Smooth muscle cell of the brain vasculature (primary cell): Measurements from ENCODE around the gene PIGB.
"Not testable (repeated sequence)": the region's sequence is repeated elsewhere in the genome, so short reads cannot be mapped to it uniquely, and the experiment has no call there.

Experiments
- DNase-seq: peaks from one replicate; pipeline ENCODE4 v3.0.0-alpha.2; 2012; ENCODE audit warnings: low read depth, low spot score

The PIGB gene

GRCh38 chr15:55297315-55297714 lies 21.7 kb upstream of the PIGB start:
- DNase-seq = no peak

- not testable (repeated sequence) for DNase-seq
Measured at GRCh38 chr15:55302801-55303200, 16.2 kb upstream of the PIGB start.

DNA sequence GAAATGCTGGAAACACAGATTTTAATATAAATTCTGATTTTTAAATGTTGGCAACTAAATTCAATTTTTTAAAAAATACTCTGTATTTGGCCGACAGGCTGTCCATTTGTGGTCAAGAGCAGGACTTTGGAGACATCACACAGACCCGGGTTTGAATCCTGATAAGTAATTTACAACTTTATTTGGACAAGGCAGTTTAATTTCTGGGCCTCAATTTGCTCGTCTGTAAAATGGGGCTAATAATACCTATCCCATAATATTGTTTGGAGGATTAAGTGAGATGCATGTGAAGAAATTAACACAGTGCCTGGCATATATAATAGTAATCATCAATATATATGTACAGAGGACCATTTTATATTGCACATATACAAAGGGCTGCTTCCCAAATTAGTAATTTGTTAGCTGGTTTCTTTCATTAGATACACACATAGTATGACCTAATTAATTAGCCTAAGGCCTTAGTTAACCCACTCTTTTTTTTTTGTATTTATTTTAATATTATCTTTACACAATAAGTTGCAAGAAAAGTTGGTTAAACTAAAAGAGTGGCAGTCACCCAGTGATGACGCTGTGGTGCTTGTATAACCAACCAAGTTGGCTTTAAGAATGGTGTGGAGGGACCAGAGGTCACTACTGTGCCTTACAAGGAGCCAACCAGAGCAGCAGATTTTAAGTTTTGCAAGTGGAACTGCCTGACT lies 665 bp downstream of the PIGB start:
- DNase-seq = no peak

GRCh38 chr15:55320238-55320550 lies 1.2 kb downstream of the PIGB start:
- no peak for DNase-seq

DNA sequence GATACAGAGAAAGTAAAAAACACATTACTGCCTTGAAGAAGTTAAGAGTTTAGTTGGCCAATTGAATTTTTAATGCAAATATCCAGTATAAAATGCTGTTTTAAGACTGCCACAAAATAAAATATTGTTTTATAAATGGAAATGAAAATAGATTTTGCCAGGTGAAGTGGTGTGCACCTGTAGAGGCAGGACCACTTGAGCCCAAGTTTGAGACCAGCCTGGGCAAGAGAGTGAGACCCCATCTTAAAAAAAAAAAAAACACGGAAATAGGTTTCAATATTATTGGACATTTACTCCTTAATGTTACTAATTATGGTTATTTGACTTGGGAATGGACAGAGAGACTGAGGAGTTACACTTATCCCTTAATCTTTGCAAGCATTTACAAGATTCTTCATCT lies 1.9 kb downstream of the PIGB start:
- no peak for DNase-seq

- no peak for DNase-seq
Measured at GRCh38 chr15:55322467-55322866, 3.4 kb downstream of the PIGB start.

- DNase-seq = no peak
Measured at GRCh38 chr15:55327387-55327786, 8.4 kb downstream of the PIGB start.

- no peak for DNase-seq
Measured at GRCh38 chr15:55334371-55334770, 15.3 kb downstream of the PIGB start.

- no peak for DNase-seq
Measured at GRCh38 chr15:55334997-55335396, 16.0 kb downstream of the PIGB start.

- DNase-seq = no peak
Measured at GRCh38 chr15:55337160-55337559, 18.1 kb downstream of the PIGB start.

DNA sequence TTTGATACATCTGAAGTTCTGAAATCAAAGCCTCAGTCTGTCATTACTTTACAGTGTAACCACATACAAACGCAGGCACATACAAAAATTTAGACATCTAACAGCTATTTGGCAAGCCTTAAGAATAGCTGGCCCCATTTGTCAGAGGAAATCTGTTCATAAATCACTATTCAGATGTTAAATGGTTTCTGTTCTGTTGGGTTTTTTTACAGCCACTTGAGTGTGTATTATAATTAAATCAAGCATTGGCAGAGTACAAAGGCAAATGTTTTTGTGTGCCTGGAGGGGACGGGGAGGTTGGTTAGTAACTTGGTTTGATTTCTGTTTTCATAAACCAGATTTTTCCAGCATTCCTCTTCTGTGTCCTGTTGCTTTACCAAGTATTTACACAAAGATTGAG lies 24.1 kb downstream of the PIGB start:
- no peak for DNase-seq

DNA sequence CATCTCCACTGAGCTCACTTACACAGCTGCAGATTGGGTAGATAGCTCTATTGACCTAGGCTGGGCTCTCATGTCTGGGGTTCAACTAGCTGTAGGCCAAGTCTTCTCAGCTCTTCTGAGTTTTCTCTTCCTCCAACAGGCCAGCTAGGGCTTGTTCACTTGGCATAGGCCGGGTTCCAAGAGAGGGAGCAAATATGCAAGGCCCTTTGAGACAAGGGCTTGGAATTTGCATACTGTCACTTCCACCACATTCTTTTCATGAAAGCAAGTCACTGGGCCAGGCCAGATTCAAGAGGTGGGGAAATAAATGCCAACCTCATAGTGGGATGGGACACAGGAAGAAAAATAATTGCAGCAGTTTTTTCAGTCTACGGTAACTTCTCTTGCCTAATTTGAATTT lies 25.2 kb downstream of the PIGB start:
- DNase-seq = no peak

GRCh38 chr15:55348281-55348778 lies 29.3 kb downstream of the PIGB start:
- no peak for DNase-seq

- no peak for DNase-seq
Measured at GRCh38 chr15:55349282-55349681, 30.3 kb downstream of the PIGB start.

- no peak for DNase-seq
Measured at GRCh38 chr15:55353025-55353424, 34.0 kb downstream of the PIGB start.

GRCh38 chr15:55356985-55357585 lies 38.1 kb downstream of the PIGB start:
- no peak for DNase-seq

- no peak for DNase-seq
Measured at GRCh38 chr15:55357774-55358173, 38.8 kb downstream of the PIGB start.

DNA sequence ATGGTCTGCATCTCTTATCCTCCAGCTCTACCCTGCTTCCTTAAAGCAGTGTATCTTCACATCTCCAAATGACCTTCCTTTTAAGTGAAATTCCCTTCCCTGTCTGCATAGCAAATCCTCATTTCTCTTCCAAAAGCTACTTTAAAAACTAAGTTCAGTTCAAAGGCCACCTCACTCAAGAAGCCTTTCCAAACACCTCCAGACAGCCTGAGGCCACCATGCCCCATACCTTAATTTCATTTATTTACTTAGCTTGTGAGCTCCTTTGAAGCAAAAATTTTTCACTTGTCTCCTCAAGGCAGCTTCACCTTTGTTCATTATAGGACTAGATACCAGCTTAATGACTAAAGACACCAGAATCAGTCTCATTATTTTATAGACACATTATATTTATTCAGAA lies 39.4 kb downstream of the PIGB start:
- no peak for DNase-seq

DNA sequence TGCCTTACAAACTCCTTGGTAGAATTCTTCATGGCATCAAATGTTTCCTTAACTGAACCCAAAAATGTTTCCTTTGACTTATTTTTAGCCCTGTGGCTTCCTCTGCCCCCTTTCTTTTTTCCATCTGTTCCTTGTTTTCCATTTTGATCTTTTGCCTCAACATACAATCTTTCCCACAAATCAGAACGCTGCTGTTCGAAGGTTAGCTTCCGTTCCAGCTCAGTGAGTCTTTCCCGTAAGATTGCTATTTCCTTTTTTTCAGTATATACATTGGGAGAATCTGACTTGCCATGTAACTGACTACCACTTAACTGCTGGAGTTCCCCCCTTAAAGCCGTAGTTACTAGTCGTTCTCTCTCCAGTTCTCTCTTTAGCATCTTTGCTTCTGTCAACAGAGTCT lies 41.2 kb downstream of the PIGB start:
- DNase-seq = no peak

GRCh38 chr15:55361048-55361447 lies 42.0 kb downstream of the PIGB start:
- DNase-seq = no peak

- DNase-seq = no peak
Measured at GRCh38 chr15:55362641-55363040, 43.6 kb downstream of the PIGB start.

DNA sequence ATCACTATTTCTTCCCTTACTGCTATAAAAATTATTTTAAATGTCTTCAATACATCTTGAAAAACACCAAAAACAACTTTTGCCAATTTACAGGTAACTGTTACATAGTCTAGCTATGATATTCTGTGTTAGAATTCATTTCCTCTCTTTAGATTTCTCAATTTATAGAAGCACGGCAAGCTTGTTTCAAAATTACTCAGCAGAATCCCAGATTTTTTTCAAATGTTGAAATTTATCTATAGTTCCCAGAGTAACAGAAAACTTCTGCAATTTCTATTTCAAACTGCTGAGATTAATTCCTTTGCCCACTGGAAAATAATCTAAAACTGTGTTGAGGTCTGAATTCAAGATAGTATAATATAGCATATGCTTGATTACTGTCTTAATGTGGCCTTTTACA lies 48.0 kb downstream of the PIGB start:
- no peak for DNase-seq

DNA sequence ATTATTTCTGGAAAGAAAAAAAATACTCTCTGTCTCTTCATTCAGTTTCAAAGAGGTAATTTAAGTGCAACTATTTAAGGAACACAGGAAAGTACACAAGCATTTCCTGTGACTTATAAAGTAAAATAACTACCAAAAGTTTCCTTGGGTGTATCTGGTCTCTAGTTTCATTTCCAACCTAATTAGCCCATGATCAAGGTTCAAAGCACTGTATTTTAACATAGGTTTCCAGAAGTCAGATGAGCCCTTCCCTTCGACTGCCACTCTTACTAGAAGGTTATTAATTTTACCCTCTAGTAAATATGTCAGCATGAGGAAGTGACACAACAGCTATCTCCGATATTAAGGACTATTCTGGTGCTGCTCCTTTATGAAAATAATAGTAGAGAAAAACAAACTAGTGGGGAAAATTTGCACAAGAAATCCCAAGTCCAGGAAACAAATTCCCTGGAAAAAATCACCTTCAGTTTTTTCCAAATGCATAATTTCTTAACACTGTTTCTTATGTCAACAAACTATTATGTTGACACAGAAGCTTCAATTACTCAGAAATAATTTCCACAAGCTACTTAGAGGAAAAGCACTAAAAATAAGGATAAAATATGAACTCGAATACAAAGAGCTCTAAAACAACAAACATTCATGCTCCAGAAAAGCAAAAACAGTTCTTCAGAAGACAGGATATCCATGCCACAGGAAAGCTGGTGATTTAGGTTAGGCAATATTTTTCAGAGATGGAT lies 53.8 kb downstream of the PIGB start:
- DNase-seq = no peak
